ENCODE data around the gene SGCD.

The SGCD gene

DNA sequence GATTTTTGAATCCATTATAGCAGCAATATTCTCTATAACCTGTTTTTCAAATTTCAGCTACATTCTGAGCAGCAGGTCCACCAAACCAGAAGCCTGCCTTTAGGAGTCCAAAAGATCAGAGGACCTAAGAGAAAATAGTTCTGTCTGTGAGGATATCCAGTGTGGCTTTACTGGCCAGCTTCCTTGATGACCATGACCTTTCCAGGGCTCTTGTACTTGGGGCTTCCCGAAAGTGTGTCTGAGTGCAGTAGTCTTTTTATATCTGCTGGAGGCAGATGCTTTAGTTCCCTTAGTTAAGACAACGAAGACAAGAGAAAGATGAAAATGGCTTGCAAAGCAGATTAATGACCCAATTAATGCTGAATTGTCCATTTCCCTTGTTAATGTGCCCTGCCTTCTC lies 72.4 kb downstream of the SGCD start:
- TF ChIP-seq, protein P1, sequence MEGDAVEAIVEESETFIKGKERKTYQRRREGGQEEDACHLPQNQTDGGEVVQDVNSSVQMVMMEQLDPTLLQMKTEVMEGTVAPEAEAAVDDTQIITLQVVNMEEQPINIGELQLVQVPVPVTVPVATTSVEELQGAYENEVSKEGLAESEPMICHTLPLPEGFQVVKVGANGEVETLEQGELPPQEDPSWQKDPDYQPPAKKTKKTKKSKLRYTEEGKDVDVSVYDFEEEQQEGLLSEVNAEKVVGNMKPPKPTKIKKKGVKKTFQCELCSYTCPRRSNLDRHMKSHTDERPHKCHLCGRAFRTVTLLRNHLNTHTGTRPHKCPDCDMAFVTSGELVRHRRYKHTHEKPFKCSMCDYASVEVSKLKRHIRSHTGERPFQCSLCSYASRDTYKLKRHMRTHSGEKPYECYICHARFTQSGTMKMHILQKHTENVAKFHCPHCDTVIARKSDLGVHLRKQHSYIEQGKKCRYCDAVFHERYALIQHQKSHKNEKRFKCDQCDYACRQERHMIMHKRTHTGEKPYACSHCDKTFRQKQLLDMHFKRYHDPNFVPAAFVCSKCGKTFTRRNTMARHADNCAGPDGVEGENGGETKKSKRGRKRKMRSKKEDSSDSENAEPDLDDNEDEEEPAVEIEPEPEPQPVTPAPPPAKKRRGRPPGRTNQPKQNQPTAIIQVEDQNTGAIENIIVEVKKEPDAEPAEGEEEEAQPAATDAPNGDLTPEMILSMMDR (IDR thresholded peaks at IDR 0.05; ENCODE audit: low read depth, low read length): no peak
- no peak for DNase-seq (ENCODE audit: extremely low read depth, low read depth)

DNA sequence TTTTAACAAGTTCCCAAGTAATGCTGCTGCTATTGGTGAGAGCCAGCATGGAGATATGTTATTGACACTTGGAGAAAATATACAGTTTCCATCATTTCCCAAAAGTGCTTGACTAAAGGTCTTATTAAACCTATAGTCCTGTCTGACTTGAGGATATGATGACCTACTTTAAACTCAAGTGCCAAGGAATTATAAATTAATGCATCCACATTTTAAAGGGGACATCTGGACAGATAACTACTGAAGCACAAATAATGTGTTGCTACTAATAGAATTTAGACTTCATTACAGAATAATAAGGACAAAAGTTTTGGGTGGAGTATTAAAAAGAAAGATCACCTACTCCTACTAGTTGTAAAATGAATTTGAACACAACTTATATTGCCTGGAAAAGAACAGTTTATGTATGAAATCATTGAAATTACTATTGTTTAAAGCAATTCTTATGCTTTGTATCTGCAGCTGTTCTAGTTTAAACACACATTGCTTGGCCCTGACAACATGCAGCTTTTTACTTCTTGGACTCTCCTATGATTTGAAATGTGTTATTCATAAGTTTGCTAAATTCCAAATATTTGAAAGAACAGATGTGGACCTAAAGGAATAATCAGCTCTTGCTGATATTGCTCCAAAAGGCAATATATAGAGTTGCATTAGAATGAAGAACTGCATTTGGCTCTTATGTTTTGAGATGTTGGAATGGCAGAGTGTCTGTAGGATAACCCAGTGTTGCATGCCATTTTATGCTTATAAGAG lies 73.4 kb downstream of the SGCD start:
- TF ChIP-seq, protein P1 (IDR thresholded peaks at IDR 0.05; ENCODE audit: low read depth, low read length): no peak
- no peak for DNase-seq (ENCODE audit: extremely low read depth, low read depth)

DNA sequence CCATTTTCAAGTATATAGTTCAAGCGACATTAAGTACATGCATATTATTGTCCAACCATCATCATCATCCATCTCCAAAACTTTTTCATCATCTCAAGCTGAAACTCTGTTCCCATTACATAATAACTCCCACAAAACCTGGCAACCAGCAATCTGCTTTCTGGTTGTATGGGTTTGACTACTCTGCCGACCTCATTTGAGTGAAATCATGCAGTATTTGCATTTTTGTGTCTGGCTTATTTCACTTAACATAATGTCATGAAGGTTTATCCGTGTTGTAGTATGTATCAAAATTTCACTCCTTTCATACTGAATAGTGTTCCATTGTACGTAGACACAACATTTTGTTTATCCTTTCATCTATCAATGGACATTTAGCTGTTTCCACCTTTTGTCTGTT lies 74.8 kb downstream of the SGCD start:
- TF ChIP-seq, protein P1 (IDR thresholded peaks at IDR 0.05; ENCODE audit: low read depth, low read length): no peak
- no peak for DNase-seq (ENCODE audit: extremely low read depth, low read depth)

DNA sequence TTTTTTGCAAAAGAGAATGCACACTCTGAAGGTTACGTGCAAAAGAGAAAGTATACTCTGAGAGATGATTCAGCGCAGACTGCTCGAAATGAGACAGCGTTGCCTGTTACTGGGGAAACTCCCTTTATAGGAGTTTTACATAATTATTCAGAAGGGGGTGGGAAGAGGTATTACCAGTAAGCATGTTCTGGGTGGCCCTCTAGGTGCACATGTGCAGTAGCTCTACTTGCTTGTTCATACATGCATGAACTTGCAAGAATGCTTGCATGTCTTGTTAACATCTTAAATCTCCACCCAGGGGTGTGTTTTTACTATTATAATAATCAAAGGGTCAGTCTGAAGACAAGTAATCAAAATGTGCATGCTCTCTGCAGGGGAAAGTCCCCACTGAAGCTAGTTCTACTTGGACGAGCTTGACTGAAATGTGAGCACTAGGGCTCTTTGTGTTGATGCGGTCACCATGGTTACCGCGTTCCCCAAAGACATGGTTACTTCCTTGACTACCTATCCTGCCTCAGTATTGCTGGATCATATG lies 75.5 kb downstream of the SGCD start:
- no peak for DNase-seq (ENCODE audit: extremely low read depth, low read depth)
- TF ChIP-seq, protein P1 (IDR thresholded peaks at IDR 0.05; ENCODE audit: low read depth, low read length): no peak

DNA sequence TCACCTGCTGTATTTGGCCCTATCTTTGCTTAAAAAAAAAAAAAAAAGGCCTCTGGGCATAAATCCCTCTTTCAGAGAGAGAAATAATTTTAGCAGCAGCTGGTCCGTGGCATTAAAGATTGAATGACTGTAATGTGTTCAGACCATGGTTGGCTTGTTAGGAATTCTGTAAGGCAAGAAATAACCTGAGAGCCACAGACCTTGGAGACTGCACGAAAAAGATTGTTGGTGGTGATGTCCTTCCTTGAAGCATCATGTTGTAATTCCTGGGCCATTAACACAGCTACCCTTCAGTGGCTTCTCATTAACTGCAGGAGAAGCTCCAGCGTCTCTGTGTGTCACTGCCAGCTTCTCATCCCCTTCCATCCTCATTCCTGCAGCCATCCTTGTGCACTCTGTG lies 79.0 kb downstream of the SGCD start:
- TF ChIP-seq, protein P1 (IDR thresholded peaks at IDR 0.05; ENCODE audit: low read depth, low read length): no peak
- DNase-seq (ENCODE audit: extremely low read depth, low read depth): no peak

DNA sequence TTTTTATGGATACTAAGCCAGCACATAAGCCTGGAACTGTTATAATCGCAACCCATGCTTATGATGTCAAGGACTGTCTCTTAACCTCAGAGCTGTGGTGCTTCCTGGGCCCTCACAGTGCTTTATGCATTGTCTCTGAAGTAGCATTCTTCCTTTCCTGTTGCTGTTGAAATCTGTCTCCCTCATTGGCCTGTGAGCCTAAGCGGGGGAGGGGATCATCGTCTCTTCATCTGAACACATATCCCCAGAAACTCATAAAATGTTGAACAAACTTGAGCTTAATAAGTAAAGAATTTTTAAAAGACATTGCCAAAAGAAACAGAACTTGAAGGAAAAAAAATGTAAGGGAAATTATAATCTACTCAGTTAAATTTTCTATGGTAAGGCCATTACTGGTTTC lies 80.3 kb downstream of the SGCD start:
- no peak for DNase-seq (ENCODE audit: extremely low read depth, low read depth)

DNA sequence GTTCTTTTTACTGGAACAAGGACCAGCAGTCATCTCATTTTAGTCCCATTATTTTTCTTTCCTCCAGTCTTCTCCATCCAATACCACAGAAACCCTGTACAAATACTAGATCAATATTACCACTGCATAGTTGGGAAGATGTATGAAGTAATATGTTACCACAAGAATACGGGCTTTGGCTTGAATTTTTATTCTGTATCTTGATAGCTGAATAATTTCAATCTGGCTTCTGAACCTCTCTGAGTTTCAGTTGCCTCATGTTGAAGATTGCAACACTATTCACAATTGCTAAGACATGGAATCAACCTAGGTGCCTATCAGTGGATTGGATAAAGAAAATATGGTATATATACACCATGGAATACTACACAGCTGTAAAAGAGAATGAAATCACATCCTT lies 82.9 kb downstream of the SGCD start:
- no peak for DNase-seq (ENCODE audit: extremely low read depth, low read depth)
- TF ChIP-seq, protein P1 (IDR thresholded peaks at IDR 0.05; ENCODE audit: low read depth, low read length): no peak

More for the DNA sequence above, 80.3 kb downstream of the SGCD start:
- TF ChIP-seq, protein P1 (IDR thresholded peaks at IDR 0.05; ENCODE audit: low read depth, low read length): no peak
